HG03066 (cell line): ENCODE data around the gene CHD1.

ENCODE experiments used
- ATAC-seq: cut with Tn5 transposase; IDR thresholded peaks from one replicate; pipeline ENCODE4 v1.9.1; 2021; ENCODE audit warnings: low read depth; ENCODE audit not compliant: unreplicated experiment

The CHD1 gene

GRCh38 chr5:98936948-98937715 lies 8.3 kb upstream of the CHD1 start:
- ATAC-seq, result no peak

GRCh38 chr5:98935206-98935605 lies 6.4 kb upstream of the CHD1 start:
- no peak for ATAC-seq

GRCh38 chr5:98934546-98934945 lies 5.7 kb upstream of the CHD1 start:
- no peak for ATAC-seq

GRCh38 chr5:98933445-98934072 lies 4.8 kb upstream of the CHD1 start:
- no peak for ATAC-seq

GRCh38 chr5:98930972-98931762 lies 2.4 kb upstream of the CHD1 start:
- no peak for ATAC-seq

DNA sequence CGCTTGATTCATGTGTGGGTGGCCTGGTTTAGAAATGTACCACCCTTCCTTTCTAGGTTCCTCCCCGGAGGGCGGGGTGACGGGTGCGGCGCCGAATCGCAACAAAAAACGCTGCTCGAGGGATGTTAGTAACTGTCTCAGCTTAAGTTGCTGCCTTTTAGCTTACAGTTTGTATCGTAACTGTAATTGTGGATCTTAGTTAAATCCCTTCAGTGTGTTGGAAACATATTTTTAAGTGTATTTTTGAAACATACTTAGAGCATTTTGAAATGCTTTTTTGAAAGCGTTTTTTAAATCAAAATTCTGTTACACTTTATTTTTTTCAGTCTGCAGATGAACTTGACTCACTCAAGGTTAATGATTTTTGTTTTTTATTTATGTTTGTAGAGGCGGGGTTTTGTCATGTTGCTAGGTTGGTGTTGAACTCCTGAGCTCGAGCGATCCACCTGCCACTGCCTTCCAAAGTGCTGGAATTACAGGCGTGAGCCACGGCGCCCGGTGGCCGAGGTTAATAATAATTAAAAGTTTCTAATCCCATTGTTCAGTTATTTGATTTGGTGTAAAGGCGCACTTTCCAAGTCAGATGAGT lies 997 bp upstream of the CHD1 start:
- ATAC-seq, result peak; percentile 54

- ATAC-seq, result peak; percentile 28
These were observed 576 bp downstream of the CHD1 start for GRCh38 chr5:98927989-98928872.

- peak; percentile 23 for ATAC-seq
These were observed 1.4 kb downstream of the CHD1 start for GRCh38 chr5:98927242-98927988.

GRCh38 chr5:98923966-98924365 lies 4.8 kb downstream of the CHD1 start:
- no peak for ATAC-seq

- ATAC-seq, result no peak
These were observed 6.8 kb downstream of the CHD1 start for GRCh38 chr5:98921947-98922505.

- peak; percentile 61 for ATAC-seq
These were observed 11.4 kb downstream of the CHD1 start for GRCh38 chr5:98917433-98917832.

DNA sequence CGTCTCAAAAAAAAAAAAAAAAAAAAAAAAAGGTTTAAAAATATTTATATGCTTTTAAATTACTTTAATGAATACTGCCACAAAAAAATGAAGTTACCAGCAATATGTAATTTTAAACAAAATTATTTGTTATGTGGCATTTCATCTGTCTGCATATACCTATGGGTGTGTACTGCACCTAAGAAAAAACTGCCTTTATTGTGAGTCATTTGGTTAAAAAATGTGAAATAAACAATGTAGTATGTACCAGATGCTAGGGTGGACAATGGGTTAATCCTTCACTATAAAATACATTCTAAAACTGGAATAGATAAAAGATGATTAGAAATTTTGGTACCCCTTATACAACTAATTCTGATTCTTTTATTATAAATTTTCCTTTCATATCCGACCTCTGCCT lies 12.3 kb downstream of the CHD1 start:
- no peak for ATAC-seq

- ATAC-seq, result no peak
These were observed 14.9 kb downstream of the CHD1 start for GRCh38 chr5:98913911-98914310.

DNA sequence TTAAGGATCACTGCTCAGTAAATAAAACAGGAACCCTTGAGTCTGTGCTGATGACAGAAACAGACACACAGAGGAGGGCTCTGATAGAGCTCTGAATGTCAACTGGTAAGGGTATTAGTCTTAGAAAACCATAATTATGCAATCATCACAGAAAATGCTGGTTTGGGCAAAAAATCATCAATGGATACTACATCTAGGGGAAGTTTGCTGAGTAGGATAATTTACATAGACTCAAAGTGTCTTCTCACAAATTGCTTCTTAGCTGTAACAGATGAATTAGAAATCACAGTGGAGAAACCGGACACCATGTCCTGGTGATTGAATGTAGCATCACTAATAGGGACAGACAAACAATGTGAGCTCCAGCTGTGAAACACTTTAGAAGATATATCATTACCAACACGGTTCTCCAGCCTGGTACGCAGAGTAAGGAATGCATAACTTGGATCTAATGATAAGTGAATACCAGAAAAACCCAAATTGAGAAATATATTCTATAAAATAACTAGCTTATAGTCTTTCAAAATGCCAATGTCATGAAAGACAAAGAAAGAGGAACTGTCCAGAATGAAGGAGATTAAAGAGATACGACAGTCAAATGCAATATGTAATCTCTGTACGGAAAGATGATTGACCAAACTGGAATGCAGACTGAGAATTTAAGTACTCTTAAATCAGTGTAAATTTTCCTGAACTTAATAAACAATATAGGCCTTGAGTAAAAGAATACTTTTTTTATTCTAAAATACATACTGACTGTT lies 17.3 kb downstream of the CHD1 start:
- no peak for ATAC-seq

GRCh38 chr5:98909363-98909762 lies 19.4 kb downstream of the CHD1 start:
- ATAC-seq, result no peak

- no peak for ATAC-seq
These were observed 20.9 kb downstream of the CHD1 start for GRCh38 chr5:98907951-98908350.

- ATAC-seq, result no peak
These were observed 22.0 kb downstream of the CHD1 start for GRCh38 chr5:98906756-98907355.
